SKM-1 treated with dmso at 0.1 percent for 144 hours (cell line): ENCODE data around the gene BID.

Experiments
- DNase-seq: peaks from one replicate; lab custom pipeline; 2025; ENCODE audit not compliant: unreplicated experiment; lab: John Stamatoyannopoulos, UW

BID gene

GRCh38 chr22:17739196-17739975 lies 34.9 kb downstream of the BID start:
- no peak for DNase-seq

GRCh38 chr22:17738386-17739128 lies 35.7 kb downstream of the BID start:
- DNase-seq: no peak

GRCh38 chr22:17734187-17734586 lies 40.1 kb downstream of the BID start:
- no peak for DNase-seq

DNA sequence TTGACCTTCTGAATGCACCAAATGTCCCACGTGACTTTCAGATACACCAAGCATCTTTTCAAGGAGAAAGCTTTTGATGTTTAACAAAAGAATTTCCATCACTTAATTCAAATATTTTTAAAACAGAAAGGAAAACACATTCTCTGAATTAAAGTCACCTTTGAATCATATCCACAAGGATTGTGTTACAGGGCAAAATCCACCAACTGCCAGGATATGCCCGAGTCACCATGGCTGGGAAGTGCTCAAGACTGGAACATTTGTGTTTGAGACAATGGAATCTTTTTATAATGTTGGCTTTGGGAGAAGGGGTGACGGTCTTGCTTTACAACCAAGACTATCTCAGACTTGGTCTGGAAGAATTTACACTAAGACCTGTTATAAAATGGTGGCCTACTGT lies 40.8 kb downstream of the BID start:
- DNase-seq: no peak

DNA sequence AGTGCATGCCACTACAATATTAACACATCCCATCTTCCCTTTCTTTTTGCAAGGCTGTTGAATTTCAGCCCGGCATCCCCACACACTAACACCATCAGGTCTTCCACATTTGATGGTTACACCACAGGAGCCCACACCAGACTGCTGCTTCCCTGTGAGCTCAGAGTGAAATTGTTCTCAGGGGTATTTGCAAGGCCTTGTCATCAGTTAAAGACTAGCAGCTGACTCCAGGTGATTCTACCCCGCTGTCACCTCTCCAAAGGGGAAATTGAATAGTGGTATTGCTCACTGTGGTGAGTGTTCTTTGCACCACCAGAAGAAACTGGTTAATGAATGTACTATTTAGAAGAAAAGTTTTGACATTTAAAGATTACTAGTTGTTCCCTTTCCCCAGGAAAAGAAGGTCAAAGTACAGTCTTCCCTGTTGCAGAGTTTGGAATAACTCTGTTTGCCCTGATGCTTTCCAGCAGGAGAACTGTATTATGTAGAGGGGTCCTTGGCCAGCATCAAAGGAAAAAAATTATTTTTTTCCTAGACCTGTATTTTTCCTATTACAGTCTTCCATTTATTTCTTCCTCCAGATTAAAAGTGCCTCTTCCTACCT lies 41.9 kb downstream of the BID start:
- DNase-seq: no peak

DNA sequence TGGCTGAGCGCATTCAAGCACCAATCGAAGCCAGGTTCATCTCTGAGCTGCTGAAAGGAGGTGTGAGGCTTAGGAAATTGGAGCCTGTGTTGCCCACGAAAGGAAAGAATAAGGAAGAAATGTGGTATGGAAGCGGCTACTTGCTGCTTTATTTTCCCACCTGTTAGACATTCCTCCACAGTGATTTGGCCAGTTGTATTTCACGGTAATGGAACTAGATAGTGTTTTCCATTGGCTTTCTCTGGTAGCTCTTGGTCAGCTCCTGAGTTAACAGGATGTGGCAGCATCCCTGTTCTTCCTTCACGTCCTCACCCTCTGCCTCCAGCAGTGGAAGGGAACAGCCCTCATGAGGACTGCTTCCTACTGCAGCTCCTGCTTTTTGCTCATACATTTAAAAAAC lies 44.7 kb downstream of the BID start:
- no peak for DNase-seq

DNA sequence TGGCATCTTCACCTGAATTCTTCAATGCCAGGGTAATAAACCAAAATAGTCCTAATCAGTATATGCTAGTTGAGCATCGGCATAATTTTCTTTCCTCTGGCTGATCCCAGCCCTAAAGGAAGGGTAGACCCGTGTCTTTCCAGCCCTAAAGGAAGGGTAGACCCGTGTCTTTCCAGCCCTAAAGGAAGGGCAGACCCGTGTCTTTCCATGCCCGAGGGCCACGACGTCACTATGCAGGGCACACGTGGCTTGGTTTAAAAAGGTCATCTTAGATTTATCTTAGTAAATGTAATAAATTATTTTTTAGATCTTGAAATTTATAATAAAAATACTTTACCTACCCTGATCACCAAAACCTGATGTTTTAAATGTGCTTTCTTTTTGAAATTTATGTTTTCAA lies 45.5 kb downstream of the BID start:
- DNase-seq: no peak

DNA sequence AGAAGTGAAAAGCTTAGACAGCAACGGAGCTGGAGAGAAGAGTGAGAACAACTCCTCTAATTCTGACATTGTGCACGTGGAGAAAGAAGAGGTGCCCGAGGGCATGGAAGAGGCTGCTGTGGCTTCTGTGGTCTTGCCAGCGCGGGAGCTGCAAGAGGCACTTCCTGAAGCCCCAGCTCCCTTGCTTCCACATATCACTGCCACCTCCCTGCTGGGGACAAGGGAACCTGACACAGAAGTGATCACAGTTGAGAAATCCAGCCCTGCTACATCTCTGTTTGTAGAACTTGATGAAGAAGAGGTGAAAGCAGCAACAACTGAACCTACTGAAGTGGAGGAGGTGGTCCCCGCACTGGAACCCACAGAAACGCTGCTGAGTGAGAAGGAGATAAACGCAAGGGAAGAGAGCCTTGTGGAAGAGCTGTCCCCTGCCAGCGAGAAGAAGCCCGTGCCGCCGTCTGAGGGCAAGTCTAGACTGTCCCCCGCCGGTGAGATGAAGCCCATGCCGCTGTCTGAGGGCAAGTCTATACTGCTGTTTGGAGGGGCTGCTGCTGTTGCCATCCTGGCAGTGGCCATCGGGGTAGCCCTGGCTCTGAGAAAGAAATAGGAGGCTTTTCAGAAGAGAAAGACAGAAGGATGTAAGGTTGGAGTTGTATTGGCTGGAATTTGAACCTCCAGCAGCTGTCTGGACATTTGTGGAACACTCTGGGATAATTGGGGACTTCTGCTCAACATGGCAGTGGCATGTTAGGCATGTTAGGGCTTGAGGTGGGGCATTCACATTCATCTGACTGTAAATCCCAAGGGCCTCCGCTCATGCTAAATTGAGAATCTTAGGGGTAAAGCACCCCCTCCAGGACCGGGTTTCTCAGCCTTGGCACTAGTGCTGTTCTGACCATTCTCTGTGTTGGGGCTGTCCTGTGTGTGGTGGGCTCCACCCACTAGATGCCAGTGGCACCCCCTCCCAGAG lies 47.1 kb downstream of the BID start:
- peak; percentile 84 for DNase-seq

DNA sequence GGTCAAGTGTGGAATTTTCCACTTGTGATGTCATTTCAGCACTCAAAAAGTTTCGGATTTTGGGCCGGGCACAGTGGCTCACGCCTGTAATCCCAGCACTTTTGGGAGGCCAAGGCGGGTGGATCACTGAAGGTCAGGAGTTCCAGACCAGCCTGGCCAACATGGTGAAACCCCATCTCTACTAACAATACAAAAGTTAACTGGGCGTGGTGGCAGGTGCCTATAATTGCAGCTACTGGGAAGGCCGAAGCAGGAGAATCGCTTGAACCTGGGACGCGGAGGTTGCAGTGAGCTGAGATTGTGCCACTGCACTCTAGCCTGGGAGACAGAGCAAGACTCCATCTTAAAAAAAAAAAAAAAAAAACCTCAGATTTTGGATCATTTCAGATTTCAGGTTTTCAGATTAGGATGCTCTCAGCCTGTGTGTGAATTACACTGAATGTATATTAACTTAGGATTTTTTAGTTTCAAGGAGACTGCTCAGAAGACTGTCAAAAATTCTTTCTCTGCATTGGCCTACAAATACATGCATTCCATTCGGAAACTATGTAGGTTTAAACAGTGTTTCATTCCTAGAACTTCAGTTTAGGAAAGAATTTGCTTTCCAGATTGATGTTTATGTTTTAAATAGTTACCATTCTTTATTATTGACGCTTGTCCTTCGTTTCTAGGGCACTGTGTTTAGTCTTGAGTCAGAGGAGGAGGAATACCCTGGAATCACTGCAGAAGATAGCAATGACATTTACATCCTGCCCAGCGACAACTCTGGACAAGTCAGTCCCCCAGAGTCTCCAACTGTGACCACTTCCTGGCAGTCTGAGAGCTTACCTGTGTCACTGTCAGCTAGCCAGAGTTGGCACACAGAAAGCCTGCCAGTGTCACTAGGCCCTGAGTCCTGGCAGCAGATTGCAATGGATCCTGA lies 48.0 kb downstream of the BID start:
- no peak for DNase-seq

- DNase-seq: no peak
These were observed 48.8 kb downstream of the BID start for GRCh38 chr22:17725500-17725796.

GRCh38 chr22:17724678-17725499 lies 49.4 kb downstream of the BID start:
- DNase-seq: no peak

DNA sequence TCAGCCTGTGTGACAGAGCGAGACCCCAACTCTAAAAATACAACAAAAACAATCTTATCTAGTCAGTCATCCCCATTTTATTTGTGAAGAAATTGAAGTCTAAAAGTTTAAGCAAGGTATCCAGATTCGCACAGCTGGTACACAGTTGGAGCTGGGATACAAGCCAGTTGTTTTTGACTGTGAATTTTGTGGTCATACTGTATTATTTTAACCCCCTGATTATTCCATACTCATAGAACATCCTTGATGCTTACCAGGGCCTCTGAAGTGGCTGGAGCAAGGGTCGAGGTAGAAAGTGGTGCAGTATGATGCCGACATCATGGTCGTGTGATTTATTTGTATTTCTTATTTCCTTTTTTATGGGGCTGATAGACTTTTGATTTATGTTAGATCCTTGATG lies 50.0 kb downstream of the BID start:
- DNase-seq: no peak

DNA sequence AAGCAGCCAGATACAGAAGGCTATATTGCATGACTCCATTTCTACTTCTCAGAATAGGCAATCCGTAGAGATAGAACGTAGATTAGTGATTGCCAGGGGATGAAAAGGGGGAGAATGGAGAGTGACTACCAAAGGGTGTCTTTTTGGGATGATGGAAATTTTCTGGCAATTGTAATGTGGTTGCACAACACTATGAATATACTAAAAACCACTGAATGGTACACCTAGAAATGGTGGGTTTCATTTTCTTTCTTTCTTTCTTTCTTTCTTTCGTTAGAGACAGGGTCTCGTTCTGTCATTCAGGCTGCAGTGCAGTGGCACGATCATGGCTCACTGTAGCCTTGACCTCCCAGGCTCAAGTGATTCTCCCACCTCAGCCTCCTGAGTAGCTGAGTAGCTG lies 54.4 kb downstream of the BID start:
- DNase-seq: no peak

GRCh38 chr22:17717708-17718107 lies 56.6 kb downstream of the BID start:
- DNase-seq: no peak

- no peak for DNase-seq
These were observed 57.7 kb downstream of the BID start for GRCh38 chr22:17716529-17716928.

GRCh38 chr22:17712441-17712840 lies 61.8 kb downstream of the BID start:
- DNase-seq: no peak

GRCh38 chr22:17710023-17710422 lies 64.2 kb downstream of the BID start:
- DNase-seq: no peak

DNA sequence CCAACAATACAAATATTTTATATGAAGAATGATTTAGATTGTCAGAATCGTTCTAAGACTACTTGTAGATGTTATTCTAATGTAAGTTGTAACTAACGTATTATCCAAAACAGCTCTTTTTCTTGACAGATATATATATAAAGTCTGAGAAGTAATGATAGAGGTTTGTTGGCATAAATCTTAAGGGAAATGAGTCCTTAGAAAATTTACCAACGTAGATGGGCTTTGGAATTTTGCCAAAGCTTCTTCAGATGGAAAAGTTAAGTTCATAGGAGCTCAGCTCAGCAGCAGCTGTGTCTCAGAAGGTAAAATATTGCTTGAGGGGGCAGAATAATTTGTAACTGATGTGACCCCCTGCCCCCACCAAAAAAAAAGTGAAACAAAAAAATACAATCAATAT lies 66.7 kb downstream of the BID start:
- DNase-seq: no peak

GRCh38 chr22:17706947-17707346 lies 67.3 kb downstream of the BID start:
- DNase-seq: no peak
